GM19468 (cell line): ENCODE data around the gene SRPK2.
"Not testable (repeated sequence)": the region's sequence is repeated elsewhere in the genome, so short reads cannot be mapped to it uniquely, and the experiment has no call there.

Experiments
- ATAC-seq: cut with Tn5 transposase; IDR thresholded peaks from one replicate; pipeline ENCODE4 v1.9.1; 2021; ENCODE audit warnings: mild to moderate bottlenecking, moderate library complexity, moderate number of reproducible peaks; ENCODE audit not compliant: unreplicated experiment; ENCODE audit errors: extremely low read depth

Gene SRPK2

GRCh38 chr7:105306298-105306748 lies 82.4 kb downstream of the SRPK2 start:
- no peak for ATAC-seq

DNA sequence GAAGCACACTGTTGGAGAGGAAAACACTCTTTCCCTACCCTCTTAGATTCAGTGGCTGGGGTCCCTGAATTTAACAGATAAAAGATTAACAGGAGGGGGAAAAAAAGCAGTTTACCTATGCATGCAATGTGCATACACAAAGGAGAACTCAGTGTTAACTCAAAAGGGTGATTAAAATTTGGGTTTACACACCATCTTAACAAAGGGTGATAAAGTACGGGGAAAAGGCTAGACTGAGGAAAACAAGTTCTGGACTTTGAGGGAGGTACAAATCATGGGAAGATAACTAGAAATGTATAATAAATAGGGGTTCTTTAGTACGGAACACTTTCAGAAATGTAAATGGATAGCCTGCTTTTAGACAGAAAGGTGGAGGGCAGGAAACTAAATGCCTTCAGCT lies 83.1 kb downstream of the SRPK2 start:
- ATAC-seq, result no peak

DNA sequence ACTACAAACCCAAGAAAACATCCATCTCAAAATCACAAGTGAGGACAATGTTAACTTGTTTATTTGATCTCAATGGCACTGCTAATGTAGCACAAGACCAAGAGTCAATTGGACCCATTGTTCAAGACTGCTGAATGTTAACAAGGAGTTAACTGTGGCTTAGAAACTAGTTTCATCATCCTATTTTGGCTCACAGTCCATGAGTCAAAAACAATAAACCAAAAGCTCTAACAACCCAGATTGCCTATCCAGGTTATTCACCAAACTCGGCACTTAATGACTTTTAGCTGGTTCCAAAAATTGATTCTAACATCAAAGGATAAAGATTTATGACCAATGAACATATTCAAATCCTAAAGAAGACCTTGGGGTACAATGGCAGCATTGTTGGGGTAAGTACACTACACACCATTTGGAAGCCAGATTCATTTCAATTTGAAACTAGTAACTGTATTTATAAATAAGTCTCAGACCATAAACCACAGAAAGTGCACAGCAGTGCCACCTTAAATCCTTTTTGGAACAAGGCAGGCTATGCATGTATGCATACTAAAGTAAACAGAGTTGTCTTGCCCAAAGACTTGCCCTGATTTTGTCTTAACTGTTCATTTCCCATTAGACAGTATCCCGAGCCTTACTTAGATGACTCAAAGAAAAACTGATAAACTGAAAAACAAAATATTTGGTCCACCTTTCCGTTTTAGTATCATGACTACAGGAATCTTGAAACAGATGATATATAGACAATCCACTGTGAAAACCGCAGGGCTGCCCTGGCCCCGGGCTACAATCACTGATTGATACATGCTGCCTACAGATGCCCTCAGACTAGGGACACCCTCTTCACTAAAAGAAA lies 84.5 kb downstream of the SRPK2 start:
- ATAC-seq, result peak; percentile 69

DNA sequence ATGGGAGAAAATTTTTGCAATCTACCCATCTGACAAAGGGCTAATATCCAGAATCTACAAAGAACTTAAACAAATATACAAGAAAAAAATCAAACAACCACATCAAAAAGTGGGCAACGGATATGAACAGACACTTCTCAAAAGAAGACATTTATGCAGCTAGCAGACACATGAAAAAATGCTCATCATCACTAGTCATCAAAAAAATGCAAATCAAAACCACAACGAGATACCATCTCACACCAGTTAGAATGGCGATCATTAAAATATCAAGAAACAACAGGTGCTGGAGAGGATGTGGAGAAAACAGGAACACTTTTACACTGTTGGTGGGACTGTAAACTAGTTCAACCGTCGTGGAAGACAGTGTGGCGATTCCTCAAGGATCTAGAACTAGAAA lies 88.1 kb downstream of the SRPK2 start:
- not testable (repeated sequence) for ATAC-seq

DNA sequence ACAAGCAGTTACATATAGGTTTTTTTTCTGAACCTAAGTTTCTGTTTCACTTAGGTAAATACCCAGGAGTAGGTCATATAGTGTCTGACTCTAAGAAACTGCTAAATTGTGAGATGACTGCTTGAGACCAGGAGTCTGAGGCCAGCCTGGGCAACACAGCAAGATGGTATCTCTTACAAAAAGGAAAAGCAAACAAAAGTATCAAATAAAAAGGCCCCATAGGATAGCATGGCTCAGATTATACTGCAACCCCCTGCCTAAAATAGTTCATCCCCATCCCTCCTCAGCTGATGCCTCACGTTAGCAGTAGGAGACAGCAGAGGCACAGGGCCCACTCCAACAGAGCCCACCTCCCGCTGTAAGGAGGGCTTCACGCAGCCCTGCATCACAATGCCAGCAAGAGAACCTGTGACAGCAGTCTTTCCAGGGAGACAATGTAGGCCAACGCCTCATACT lies 90.3 kb downstream of the SRPK2 start:
- peak; percentile 74 for ATAC-seq

- no peak for ATAC-seq
These were observed 90.7 kb downstream of the SRPK2 start for GRCh38 chr7:105297985-105298384.

DNA sequence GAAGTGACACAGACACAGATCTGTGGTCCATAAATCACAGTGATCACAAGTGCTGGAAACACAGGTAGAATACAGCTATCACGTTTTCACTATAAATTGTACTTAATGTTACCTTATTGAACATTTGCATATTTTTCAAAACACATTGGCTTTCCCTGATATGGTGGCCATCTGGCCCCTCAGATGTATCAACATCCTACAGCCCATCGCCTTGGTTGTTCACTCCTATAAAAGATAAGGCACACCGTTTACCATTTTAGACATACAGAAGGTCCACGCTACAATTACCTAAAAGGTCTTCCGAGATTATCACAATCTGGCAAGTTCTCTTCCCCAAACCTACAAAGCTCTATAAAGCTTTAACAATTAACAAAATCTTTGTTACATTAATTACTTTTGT lies 91.4 kb downstream of the SRPK2 start:
- ATAC-seq, result no peak

DNA sequence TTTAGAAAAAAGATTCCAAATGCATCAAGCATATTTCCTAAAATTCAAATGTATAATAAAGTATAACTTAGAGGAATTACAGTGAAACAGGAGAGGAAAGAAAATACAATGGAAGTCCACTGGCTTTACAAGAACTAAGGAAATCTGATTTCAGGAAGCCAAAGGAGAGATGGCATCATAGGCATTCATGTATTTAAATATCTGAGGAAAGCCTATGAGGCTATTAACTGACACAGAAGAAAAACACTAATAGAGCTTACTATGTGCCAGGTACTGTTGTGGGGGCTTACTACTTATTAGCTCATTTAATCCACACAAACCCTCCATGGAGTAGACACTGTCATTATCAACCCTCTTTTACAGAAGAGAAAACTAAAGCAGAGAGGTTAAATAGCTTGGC lies 92.2 kb downstream of the SRPK2 start:
- ATAC-seq, result no peak

DNA sequence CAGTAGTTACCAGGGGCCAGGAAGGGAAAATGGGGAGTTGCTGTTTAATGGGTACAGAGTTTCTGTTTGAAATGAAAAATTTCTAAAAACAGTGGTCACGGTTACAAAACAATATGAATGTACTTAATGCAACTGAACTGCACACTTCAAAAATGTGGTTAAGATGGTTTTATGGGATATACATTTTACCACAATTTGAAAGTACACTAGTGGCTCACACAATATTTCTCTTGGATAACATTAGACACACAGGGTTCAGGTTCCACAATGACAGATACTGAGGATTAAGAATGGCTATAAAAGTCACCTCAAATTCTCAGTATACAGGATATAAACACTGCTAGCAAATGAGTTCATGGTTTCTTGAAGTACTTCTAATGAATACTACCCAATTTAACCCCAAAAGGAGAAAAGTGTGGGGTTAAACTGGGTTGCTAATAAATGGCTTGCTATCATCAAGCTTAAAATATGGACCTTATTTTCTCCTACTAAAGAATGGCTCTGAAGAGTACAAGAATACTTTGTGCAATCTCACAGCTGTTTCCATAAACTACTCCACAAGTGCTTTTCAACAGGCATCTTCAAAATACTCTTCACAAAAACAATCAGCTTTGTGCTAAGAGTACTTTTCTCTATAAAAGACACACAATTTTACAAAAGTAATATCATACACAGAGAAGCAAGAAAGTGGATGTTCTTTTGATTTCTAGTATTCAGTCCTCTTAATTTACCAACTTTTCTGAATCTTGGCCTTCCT lies 92.9 kb downstream of the SRPK2 start:
- no peak for ATAC-seq

- ATAC-seq, result not testable (repeated sequence)
These were observed 94.2 kb downstream of the SRPK2 start for GRCh38 chr7:105294482-105294881.

DNA sequence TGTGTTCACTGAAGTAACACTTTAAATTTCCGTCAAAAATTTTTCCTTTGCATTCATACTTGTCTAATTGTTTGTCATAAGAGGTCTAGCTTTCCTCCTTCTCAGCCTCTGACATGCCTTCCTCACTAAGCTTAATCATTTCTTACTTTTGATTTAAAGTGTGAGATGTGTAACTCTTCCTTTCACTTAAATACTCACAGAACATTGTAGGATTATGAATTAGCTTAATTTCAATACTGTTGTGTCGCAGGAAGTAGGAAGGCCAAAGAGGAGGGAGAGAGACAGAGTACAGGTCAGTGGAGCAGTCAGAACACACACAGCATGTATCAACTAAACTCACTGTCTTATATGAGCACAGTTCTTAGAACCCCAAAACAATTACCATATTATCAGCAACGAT lies 99.0 kb downstream of the SRPK2 start:
- ATAC-seq, result no peak

GRCh38 chr7:105286441-105286840 lies 102.3 kb downstream of the SRPK2 start:
- ATAC-seq, result no peak

- no peak for ATAC-seq
These were observed 103.4 kb downstream of the SRPK2 start for GRCh38 chr7:105285118-105285874.

- ATAC-seq, result no peak
These were observed 104.7 kb downstream of the SRPK2 start for GRCh38 chr7:105284014-105284413.

DNA sequence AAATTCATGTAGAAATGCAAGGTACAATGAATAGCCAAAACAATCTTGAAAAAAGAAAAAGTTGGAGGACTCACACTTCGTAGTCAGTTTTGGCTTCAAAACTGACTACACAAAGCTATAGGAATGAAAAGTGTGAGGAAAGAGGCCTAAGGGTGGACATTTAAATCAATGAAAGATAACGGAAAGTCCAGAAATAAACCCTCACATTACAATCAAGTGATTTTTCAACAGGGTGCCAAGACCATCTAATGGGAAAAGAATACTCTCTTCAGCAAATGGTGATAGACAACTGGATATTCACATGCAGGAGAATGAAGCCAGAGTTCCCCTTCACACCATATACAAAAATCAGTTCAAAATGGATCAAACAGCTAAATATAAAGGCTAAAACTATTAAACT lies 106.8 kb downstream of the SRPK2 start:
- ATAC-seq, result no peak

- peak; percentile 66 for ATAC-seq
These were observed 109.1 kb downstream of the SRPK2 start for GRCh38 chr7:105279688-105280007.

- ATAC-seq, result peak; percentile 35
These were observed 109.6 kb downstream of the SRPK2 start for GRCh38 chr7:105278973-105279687.

- no peak for ATAC-seq
These were observed 110.2 kb downstream of the SRPK2 start for GRCh38 chr7:105278565-105278964.

- no peak for ATAC-seq
These were observed 111.4 kb downstream of the SRPK2 start for GRCh38 chr7:105277341-105277740.

DNA sequence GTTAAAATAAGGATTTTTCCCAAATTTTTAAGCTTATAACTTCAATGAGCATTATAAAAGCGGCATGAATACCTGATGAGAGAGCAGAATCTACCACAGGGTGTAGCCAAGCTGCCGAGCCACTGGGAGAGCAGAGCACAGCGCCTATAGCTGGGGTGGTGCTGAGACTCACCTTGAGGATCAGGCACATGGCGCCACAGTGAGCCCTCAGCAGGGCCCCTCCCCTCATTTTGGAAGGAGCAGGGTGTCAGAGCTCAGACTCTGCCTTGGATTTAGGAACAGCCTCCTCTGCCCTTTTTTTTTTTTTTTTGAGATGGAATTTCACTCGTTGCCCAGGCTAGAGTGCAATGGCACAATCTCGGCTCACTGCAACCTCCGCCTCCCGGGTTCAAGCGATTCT lies 118.6 kb downstream of the SRPK2 start:
- ATAC-seq, result no peak
